A673 (cell line): ENCODE measurements around the gene SAMD3.

ENCODE experiments used
- CTCF ChIP-seq: fragments of 300-800, 200-600 bp; sonication (generic); conservative IDR thresholded peaks from 2 replicates; pipeline ENCODE4 v1.5.1; 2017; ENCODE audit warnings: low read depth, mild to moderate bottlenecking, antibody characterized with exemption, low read length, moderate library complexity, mixed read lengths
- EZH2 ChIP-seq: fragments of 200-600 bp; sonication (generic); IDR thresholded peaks from 2 replicates; pipeline ENCODE4 v1.6.1; 2017; ENCODE audit warnings: borderline replicate concordance, low read depth, mild to moderate bottlenecking, mixed read lengths, antibody characterized with exemption, low read length; ENCODE audit not compliant: poor library complexity, severe bottlenecking

GRCh38 chr6:130185658-130186057 is 37.1 kb downstream of the SAMD3 start:
- TF ChIP-seq CTCF (no peak), EZH2 (no peak)
